Endothelial cell of umbilical vein (primary cell): Measurements from ENCODE around the gene HPGDS. TPM values are rescaled to one million over a fixed set of nuclear protein-coding genes. Genes with fewer than 3 reads are reported as not detected.

Experiments
- BruUV-seq: library from RNA; stranded (reverse); fragments of 400-500 nt; replicated peaks from 2 replicates; lab custom pipeline; 2021; lab: Mats Ljungman, UMichigan
- CTCF ChIA-PET: fragments of 300-600, 350-600 bp; sonication (Branson Sonifier 250); formaldehyde crosslinking; loops from one replicate; lab custom pipeline; 2021; ENCODE audit warnings: antibody characterized with exemption, inconsistent platforms; lab: Charles Lee
- POLR2A ChIA-PET: fragments of 300-600, 350-600 bp; sonication (Branson Sonifier 250); formaldehyde crosslinking; loops from one replicate; lab custom pipeline; 2021; ENCODE audit warnings: antibody characterized with exemption, inconsistent platforms; lab: Charles Lee
- DNase-seq: peaks from one replicate; pipeline ENCODE4 v3.0.0-alpha.2; 2011; ENCODE audit warnings: low read depth, low spot score
- FAIRE-seq: peaks from 2 replicates; lab custom pipeline; 2011; peaks lifted over from hg19 to GRCh38; lab: Jason Lieb, UNC
- H2AFZ ChIP-seq: 2 replicates; pipeline ENCODE4 v1.6.0; 2012; ENCODE audit warnings: low read depth, low read length, control low read depth, inconsistent platforms
- H3K27ac ChIP-seq: 2 replicates; pipeline ENCODE4 v1.5.1; 2011; ENCODE audit warnings: low read depth, mild to moderate bottlenecking, control low read depth, low read length, moderate library complexity; ENCODE audit not compliant: insufficient read depth
- H3K27me3 ChIP-seq, 2 experiments: 2 replicates each; pipeline versions ENCODE4 v1.6.0 to v1.6.1; 2011; ENCODE audit warnings: low read length in 2 of 2, mixed read lengths in 1 of 2; ENCODE audit not compliant: control insufficient read depth in 2 of 2, insufficient read depth in 2 of 2
- H3K36me3 ChIP-seq, 2 experiments: 2 replicates in 1 of 2; 3 replicates in 1 of 2; pipeline ENCODE4 v1.5.1; 2011; ENCODE audit warnings: low read length in 2 of 2, mild to moderate bottlenecking in 1 of 2, moderate library complexity in 1 of 2; ENCODE audit not compliant: control insufficient read depth in 2 of 2, insufficient read depth in 2 of 2; ENCODE audit errors: extremely low read depth in 1 of 2
- H3K4me1 ChIP-seq: 3 replicates; pipeline ENCODE4 v1.5.1; 2011; ENCODE audit warnings: mild to moderate bottlenecking, low read length; ENCODE audit not compliant: control insufficient read depth, insufficient read depth; ENCODE audit errors: extremely low read depth
- H3K4me2 ChIP-seq: 2 replicates; pipeline ENCODE4 v1.6.1; 2011; ENCODE audit warnings: low read length, control low read depth, mixed read lengths; ENCODE audit not compliant: insufficient read depth
- H3K4me3 ChIP-seq, 3 experiments: fragments of 200-600 bp in 1 of 3; sonication (generic), shearing (Covaris generic) in 1 of 3; replicated peaks in 1 of 3; 2 replicates each; pipeline ENCODE4 v1.5.1; 2011 to 2016; ENCODE audit warnings: control low read depth in 3 of 3, low read length in 3 of 3, mild to moderate bottlenecking in 2 of 3, inconsistent platforms in 1 of 3, low read depth in 1 of 3, moderate library complexity in 1 of 3; ENCODE audit not compliant: insufficient read depth in 1 of 3
- H3K79me2 ChIP-seq: 2 replicates; pipeline ENCODE4 v1.6.0; 2012; ENCODE audit warnings: low read length, inconsistent platforms; ENCODE audit not compliant: control insufficient read depth, insufficient read depth
- H3K9ac ChIP-seq: replicated peaks from 2 replicates; pipeline ENCODE3; 2011; ENCODE audit warnings: low read length, control low read depth; ENCODE audit not compliant: insufficient read depth; ENCODE audit errors: extremely low read depth
- H3K9me1 ChIP-seq: replicated peaks from 3 replicates; pipeline ENCODE4 v1.6.0; 2011; ENCODE audit warnings: mild to moderate bottlenecking, low read length; ENCODE audit not compliant: control insufficient read depth, insufficient read depth; ENCODE audit errors: extremely low read depth
- H3K9me3 ChIP-seq: replicated peaks from 2 replicates; pipeline ENCODE4 v1.5.1; 2012; ENCODE audit warnings: low read length, inconsistent platforms; ENCODE audit not compliant: control insufficient read depth, insufficient read depth
- H4K20me1 ChIP-seq: replicated peaks from 2 replicates; pipeline ENCODE3; 2011; ENCODE audit warnings: mild to moderate bottlenecking, low read length; ENCODE audit not compliant: control insufficient read depth, insufficient read depth; ENCODE audit errors: extremely low read depth
- EZH2 ChIP-seq: IDR thresholded peaks from 2 replicates; pipeline ENCODE4 v1.6.1; 2012; ENCODE audit warnings: borderline replicate concordance, low read depth, mild to moderate bottlenecking, moderate library complexity, low read length, inconsistent platforms; ENCODE audit not compliant: severe bottlenecking
- FOS ChIP-seq: IDR thresholded peaks from 2 replicates; pipeline ENCODE4 v1.6.1; 2011; ENCODE audit warnings: mild to moderate bottlenecking, low read length, moderate library complexity, borderline replicate concordance; ENCODE audit not compliant: insufficient read depth
- GATA2 ChIP-seq: IDR thresholded peaks from 2 replicates; pipeline ENCODE4 v1.7.0; 2011; ENCODE audit warnings: low read depth, mild to moderate bottlenecking, moderate library complexity, mixed read lengths, low read length; ENCODE audit not compliant: insufficient read length, insufficient read depth
- JUN ChIP-seq: IDR thresholded peaks from 2 replicates; pipeline ENCODE4 v1.6.1; 2011; ENCODE audit warnings: borderline replicate concordance, low read depth; ENCODE audit not compliant: insufficient read length, insufficient read depth
- MYC ChIP-seq: IDR thresholded peaks from one replicate; pipeline ENCODE4 v1.6.1; 2011; ENCODE audit warnings: mild to moderate bottlenecking, low read depth, low read length
- POLR2A ChIP-seq: IDR thresholded peaks from 2 replicates; pipeline ENCODE4 v1.6.1; 2012; ENCODE audit warnings: low read depth, mild to moderate bottlenecking, control low read depth, low read length
- POLR2AphosphoS5 ChIP-seq: IDR thresholded peaks from 2 replicates; pipeline ENCODE4 v1.6.1; 2012; ENCODE audit warnings: low read depth, mild to moderate bottlenecking, control low read depth, low read length, moderate library complexity; ENCODE audit not compliant: insufficient read depth
- dilution Hi-C: fragments of 300-500 bp; cut with MboI; formaldehyde crosslinking; loops from one replicate; pipeline ENCODE4 v1.15.0; 2019; ENCODE audit warnings: low sequenced_read_pairs; ENCODE audit not compliant: extremely low pct_ligation_motif_present
- intact Hi-C: fragments of 100-400 bp; cut with micrococcal nuclease; formaldehyde crosslinking; loops from one replicate; pipeline ENCODE4 v1.10.0; 2022
- polyA plus RNA-seq, 4 experiments: library from polyadenylated mRNA; depleted of rRNA in 3 of 4; stranded (reverse) in 3 of 4; unstranded in 1 of 4; fragments of >200 nt; gene quantifications; 2 replicates each; pipeline versions ENCODE4 v1.2.1 to v1.2.3, GENCODE V29; 2011 to 2012; ENCODE audit warnings: missing spikeins in 1 of 4
- total RNA-seq: library from RNA; stranded (reverse); gene quantifications from 2 replicates; pipeline ENCODE4 v1.2.3, GENCODE V29; 2021
- TF ChIP-seq, protein P1 (sequence below), 2 donors: IDR thresholded peaks; 1 replicate in 1 of 2; 2 replicates in 1 of 2; pipeline ENCODE4 v1.5.1; 2011; ENCODE audit warnings: low read length in 2 of 2, mild to moderate bottlenecking in 2 of 2, moderate library complexity in 2 of 2, control low read depth in 1 of 2, inconsistent platforms in 1 of 2, low read depth in 1 of 2; ENCODE audit not compliant: insufficient read depth in 1 of 2; ENCODE audit errors: extremely low read depth in 1 of 2
- TF ChIP-seq, protein P2 (sequence below): IDR thresholded peaks from 2 replicates; pipeline ENCODE4 v1.6.1; 2011; ENCODE audit not compliant: insufficient read depth, insufficient read length

The HPGDS gene
- total and polyA plus RNA-seq, 2 donors (not counting 3 experiments of a cell fraction or from before 2014, with no cell fraction given): not detected

DNA sequence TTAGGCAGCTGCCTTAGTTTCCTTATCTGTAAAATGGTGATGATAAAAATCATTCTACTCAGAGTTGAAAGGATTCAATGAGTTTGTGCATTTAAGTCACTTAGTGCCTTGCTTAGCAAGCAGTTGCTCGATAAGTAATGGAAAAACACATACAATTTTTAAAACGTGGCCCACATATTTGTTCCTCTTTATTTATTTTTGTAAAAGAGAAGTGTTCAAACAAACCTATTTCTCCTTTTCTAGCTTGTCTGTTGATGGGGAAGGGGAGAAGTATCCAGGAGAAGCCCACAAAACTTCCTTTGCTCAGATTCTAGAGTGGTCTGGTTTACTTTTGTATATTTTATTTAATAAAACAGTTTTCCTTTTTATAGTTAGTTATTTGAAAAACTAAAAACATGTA is 3.3 kb upstream of the HPGDS start:
- Histone ChIP-seq H3K27me3 (no peaks in the 10 kb centered on the region), H4K20me1 (no peaks in the 10 kb centered on the region), H3K9me3 (no peaks in the 10 kb centered on the region), H3K4me3 (no peak overlapping the region), H3K9ac (no peak overlapping the region), H3K27ac (no peak overlapping the region), H3K4me2 (no peak overlapping the region), H3K9me1 (no peaks in the 10 kb centered on the region), H2AFZ (no peak overlapping the region), H3K79me2 (no peaks in the 10 kb centered on the region), H3K4me1 (peaks cover 2% of the 10 kb centered on the region), H3K36me3 (no peaks in the 10 kb centered on the region)
- POLR2A ChIA-PET: no interaction called here
- intact Hi-C loops (no loop called here), dilution Hi-C loops (no loop called here)
- DNase-seq (no peak), FAIRE-seq (no peak)
- CTCF ChIA-PET: interaction anchor here (1.8 kb wide), 1 partner anchor 9 kb away, joined by 4 read pairs; no protein-coding TSS in a partner anchor
- no peak for TF ChIP-seq POLR2AphosphoS5
- TF ChIP-seq, protein P1, sequence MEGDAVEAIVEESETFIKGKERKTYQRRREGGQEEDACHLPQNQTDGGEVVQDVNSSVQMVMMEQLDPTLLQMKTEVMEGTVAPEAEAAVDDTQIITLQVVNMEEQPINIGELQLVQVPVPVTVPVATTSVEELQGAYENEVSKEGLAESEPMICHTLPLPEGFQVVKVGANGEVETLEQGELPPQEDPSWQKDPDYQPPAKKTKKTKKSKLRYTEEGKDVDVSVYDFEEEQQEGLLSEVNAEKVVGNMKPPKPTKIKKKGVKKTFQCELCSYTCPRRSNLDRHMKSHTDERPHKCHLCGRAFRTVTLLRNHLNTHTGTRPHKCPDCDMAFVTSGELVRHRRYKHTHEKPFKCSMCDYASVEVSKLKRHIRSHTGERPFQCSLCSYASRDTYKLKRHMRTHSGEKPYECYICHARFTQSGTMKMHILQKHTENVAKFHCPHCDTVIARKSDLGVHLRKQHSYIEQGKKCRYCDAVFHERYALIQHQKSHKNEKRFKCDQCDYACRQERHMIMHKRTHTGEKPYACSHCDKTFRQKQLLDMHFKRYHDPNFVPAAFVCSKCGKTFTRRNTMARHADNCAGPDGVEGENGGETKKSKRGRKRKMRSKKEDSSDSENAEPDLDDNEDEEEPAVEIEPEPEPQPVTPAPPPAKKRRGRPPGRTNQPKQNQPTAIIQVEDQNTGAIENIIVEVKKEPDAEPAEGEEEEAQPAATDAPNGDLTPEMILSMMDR (IDR thresholded peaks at IDR 0.05; ENCODE audit: extremely low read depth in 1 of 2, insufficient read depth in 1 of 2, low read depth in 1 of 2, low read length in 2 of 2): no peak
- no peak for TF ChIP-seq GATA2
- TF ChIP-seq POLR2A: no peak
- no peak for TF ChIP-seq MYC
- TF ChIP-seq FOS: no peak
- TF ChIP-seq, protein P2, sequence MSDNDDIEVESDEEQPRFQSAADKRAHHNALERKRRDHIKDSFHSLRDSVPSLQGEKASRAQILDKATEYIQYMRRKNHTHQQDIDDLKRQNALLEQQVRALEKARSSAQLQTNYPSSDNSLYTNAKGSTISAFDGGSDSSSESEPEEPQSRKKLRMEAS: no peak
- no peak for TF ChIP-seq JUN
- no peak for TF ChIP-seq EZH2
- BruUV-seq: no TSS peak
